Stimulated activated CD8-positive, alpha-beta memory T cell treated with anti-CD3 and anti-CD28 coated beads, Interleukin-4, amount 100 ng/mL, for 4 hours (primary cell): ENCODE measurements around the gene USF3.

Experiments
- DNase-seq, 2 donors: peaks; one replicate each; pipeline ENCODE4 v3.0.0-alpha.2; 2020; ENCODE audit warnings: low read depth in 2 of 2, low spot score in 1 of 2

The USF3 gene

DNA sequence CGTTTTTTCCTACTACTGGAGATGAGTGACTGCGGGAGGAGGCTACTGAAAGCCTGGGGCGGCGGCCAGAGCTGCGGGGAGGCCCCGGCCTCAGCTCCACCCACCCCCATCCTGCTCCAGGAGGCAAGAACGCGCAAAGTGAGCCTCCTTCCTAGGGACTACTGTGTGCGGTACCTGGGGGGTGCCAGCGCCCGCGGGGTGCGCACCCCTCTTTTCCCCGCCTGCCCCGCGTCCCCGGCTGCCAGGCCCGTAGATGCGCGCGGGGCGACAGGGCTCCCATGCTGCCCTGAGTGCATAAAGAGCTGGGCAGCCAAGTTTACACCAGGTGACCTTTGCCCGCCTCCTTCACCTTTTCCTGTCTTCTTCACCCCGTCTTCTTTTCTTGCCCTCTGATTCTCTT lies 2.5 kb upstream of the USF3 start:
- DNase-seq = no peak

DNA sequence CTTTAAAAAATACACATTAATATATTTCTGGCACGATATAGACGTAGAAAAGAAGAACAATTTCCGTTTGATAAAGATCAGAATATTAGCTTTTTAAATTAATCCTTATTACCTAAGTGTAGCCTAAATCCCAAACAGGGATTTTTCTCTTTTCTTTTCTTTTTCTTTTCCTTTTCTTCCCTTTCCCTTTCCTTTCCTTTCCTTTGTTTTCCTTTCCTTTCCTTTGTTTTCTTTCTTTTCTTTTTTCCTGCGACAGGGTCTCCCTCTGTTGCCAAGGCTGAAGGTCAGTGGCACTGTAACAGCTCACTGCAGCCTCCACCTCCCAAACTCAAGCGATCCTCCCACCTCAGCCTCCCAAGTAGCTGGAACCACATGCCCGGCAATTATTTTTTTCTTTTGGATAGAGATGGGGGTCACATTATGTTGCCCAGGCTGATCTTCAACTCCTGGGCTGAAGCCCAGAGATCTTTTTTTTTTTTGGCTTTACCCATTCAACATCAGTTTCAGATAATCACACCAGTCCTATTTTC lies 1.8 kb upstream of the USF3 start:
- DNase-seq = no peak

DNA sequence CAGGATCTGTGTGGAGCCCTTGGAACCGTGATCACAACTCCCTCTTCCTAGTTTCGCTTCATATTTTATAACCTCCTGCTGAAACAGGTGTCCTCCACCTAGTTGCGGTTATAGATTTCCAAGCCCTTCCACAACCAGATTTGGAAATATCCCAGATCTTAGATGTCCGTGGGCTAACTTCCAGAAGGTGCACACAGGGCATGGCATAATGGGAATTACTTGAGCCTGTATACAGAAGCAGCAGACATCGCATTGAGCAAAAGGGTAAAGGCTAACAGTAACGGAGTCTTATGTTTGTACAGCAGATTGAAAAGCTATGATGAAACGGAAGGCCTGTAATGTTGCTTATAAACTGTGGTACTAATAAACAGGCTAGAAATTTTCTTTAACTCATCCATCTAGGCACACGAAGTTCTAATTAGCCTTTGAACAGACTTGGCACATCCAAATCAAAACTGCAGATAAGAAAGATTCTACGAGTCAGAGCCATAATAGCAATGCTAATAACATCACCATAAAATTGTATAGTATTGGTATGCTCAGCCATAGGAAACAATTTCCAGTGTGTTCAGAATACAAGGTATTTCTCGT lies 1.2 kb upstream of the USF3 start:
- no peak for DNase-seq

GRCh38 chr3:113696658-113697499 lies 437 bp upstream of the USF3 start:
- DNase-seq = peak; percentile 95 to 99

- DNase-seq = no peak
These were observed 1.0 kb downstream of the USF3 start for GRCh38 chr3:113695431-113695785.

- no peak for DNase-seq
These were observed 6.0 kb downstream of the USF3 start for GRCh38 chr3:113690482-113690881.

GRCh38 chr3:113685956-113686721 lies 10.3 kb downstream of the USF3 start:
- no peak for DNase-seq

DNA sequence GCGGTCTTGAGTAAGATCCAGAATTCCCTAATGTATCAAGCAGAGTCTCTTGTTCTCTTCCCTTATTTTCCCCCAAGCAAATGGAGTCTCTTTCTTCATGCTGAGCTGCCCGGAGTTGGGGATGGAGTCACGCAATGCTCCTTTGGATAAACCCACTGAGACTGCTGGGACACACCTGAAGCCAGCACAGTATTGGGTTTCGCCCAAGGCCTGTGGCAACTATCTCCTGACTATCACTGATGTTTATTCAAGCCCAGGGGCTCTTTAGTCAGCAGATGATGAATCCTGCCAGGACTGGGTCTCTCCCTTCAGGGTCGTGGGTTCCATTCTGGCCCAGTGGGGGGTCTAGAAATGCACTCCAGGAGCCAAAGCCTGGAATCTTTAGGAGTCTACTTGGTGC lies 11.3 kb downstream of the USF3 start:
- DNase-seq = no peak

DNA sequence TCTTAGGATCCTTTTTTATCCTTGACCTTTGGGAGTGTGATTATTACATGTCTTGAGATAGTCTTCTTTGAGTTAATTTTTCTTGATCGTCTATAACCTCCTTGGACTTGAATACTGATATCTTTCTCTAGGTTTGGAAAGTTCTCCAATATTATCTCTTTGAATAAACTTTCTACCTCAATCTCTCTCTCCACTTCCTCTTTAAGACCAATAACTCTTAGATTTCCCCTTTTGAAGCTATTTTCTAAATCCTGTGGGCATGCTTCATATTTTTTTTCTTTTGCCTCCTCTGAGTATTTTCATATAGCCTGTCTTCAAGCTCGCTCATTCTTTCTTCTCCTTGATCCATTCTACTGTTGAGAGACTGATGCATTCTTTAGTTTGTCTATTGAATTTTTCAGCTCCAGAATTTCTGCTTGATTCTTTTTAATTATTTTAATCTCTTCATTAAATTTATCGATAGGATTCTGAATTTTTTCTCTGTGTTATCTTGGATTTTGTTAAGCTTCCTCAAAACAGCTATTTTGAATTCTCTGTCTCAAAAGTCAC lies 12.1 kb downstream of the USF3 start:
- no peak for DNase-seq

DNA sequence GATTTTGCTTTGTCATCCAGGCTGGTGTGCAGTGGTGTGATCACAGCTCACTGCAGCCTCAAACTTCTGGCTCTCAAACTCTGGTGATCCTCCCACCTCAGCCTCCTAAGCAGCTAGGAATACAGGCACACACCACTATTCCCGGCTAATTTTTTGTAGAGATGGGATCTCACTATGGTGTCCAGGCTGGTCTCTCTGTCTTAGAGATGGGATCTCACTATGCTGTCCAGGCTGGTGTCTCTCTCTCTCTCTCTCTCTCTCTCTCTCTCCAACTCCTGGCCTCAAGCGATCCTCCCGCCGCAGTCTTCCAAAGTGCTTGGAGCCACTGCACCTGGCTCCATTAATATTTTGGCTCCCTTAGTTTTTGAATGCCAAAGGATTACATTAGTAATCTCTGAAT lies 17.7 kb downstream of the USF3 start:
- no peak for DNase-seq

GRCh38 chr3:113677737-113678136 lies 18.7 kb downstream of the USF3 start:
- no peak for DNase-seq

- no peak for DNase-seq
These were observed 20.2 kb downstream of the USF3 start for GRCh38 chr3:113676261-113676660.

GRCh38 chr3:113673593-113673992 lies 22.8 kb downstream of the USF3 start:
- no peak for DNase-seq

DNA sequence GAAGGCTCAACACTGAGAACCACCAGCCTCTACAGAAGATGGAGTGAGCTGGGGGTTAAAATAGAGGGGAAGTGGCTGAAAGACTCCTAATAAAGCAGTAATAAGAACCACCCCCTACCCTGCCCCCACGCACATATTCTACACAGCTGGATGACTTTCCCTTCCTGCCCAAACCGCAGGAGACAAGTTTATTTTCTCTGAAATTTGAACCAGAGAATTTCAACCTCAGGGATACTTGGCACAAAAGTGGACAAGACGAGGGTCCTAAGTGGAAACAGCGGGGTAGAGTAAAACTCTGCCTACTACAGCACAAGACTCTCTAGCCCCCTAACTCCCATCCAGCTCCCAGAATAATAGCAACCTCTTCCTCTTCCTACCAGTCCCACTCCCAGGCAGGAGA lies 28.4 kb downstream of the USF3 start:
- DNase-seq = no peak

- no peak for DNase-seq
These were observed 31.8 kb downstream of the USF3 start for GRCh38 chr3:113664523-113665094.

DNA sequence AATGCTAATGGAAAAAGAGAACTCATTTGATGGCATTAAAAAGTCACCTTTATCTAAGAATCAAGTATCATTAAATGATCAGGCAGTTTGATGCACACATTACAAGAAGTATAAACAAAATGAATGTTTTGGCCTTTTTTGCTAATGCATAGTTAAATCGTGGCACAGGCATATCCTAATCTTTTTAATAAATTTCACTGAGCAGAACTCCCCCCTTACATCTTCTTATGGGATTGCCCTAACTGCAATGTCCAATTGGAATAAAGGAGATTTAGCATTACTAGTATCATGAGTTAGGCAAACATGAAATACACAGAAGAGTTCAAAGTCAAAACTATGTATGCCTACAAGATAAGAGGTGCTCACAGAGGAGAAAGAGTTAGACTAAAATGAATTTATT lies 32.7 kb downstream of the USF3 start:
- no peak for DNase-seq

GRCh38 chr3:113663324-113663750 lies 33.1 kb downstream of the USF3 start:
- no peak for DNase-seq

GRCh38 chr3:113662824-113663223 lies 33.6 kb downstream of the USF3 start:
- DNase-seq = no peak

- DNase-seq = no peak
These were observed 35.5 kb downstream of the USF3 start for GRCh38 chr3:113660896-113661295.

- no peak for DNase-seq
These were observed 36.0 kb downstream of the USF3 start for GRCh38 chr3:113660458-113660857.

- no peak for DNase-seq
These were observed 36.4 kb downstream of the USF3 start for GRCh38 chr3:113659996-113660395.
